Stimulated activated CD8-positive, alpha-beta memory T cell treated with anti-CD3 and anti-CD28 coated beads, Interleukin-7, amount 100 ng/mL, for 48 hours (primary cell): ENCODE measurements around the gene SFMBT2.

Source experiments
- DNase-seq, 2 donors: peaks; one replicate each; pipeline ENCODE4 v3.0.0-alpha.2; 2020; ENCODE audit warnings: low read depth in 1 of 2; ENCODE audit errors: extremely low read depth in 1 of 2

The SFMBT2 gene

DNA sequence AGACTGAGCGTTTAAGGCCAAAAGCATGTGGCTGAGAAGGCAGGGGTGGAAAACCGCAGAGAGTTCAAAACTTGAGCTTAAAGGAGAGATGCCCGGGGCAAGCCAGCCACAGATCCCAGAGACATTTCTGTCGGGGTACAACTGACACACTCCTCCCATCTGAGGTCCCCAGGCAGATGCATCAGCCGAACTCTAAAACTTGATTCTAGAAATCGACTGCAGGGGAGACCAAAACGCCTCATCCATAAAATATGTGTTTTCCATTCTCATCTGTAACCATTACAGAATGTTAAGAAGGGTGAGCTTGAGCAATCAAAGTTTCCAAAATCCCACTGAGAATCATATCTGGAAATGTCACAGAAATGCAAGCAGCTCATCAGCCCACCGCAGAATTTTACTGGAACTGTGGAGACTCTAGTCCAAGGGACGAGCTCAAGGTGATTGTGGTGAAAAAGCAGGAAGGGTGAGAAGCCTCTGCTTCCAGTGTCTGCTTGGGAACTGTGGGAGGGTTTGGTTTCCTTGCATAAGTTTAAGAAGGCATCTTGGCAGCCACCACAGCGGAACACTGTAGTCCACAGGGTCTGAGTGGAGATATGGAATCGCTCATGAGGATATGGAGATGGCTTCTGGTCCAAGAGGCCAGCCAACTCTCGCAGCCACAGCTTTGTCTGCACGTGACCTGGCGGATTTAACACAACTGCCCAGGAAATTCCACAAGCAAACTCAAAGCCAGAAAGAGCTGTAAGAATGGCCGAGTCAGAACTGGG lies 249.2 kb downstream of the SFMBT2 start:
- no peak for DNase-seq

DNA sequence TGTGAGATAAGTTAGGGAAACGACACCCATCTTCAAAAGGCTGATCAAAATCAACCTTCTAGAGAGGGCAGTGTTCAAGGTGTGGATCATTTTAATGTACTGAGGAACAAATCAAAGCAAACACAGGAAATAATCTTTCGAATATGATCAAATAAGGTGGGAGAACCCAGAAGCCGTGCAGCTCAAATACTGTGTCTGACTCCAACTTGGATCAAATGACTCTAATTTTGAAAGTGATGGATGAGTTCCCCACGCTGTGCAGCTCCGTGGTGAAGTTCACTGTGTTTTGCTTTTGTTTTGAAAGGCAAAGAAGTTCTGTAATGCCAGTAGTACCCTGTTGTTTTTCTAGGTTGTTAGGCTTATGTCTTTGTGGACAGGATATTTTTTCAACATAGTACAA lies 250.9 kb downstream of the SFMBT2 start:
- no peak for DNase-seq

DNA sequence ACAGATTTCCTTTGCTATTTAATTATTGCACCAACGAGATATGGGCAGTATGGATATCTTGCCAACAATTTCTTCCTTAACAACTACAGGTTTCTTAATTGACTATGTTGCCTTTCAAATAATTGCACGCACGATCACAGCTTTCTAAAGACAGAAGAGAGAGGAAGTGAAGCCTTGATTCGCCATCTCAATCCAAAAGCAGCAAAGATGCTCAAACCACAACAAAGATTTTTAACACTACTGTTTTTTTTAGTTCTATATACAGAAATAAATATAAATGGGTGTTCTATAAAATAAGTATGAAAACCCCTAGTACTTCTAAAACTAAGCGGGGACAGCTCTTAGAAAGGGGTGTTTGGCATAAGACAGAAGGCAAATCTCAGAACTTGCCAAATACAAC lies 251.3 kb downstream of the SFMBT2 start:
- DNase-seq = no peak

- DNase-seq = no peak
Observed at GRCh38 chr10:7157091-7157490, 253.7 kb downstream of the SFMBT2 start.

DNA sequence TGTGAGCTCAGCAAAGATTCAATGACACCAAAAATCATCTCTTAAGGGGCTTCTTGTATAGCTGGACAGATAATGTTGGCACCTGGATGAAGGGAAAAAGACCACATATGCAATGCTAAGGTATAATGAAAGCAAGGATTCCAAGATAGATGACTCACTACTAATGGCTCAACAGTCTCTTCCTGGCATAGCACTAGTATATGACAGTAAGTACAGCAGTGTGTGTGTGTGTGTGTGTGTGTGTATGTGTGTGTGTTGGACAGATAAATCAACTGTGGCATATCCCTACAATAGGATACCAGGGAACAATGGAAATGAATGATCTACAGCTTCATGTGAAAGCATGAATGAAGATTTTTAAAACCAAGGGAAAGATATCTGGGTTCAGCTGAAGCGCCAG lies 257.1 kb downstream of the SFMBT2 start:
- no peak for DNase-seq

GRCh38 chr10:7152982-7153381 lies 257.9 kb downstream of the SFMBT2 start:
- no peak for DNase-seq

- DNase-seq = no peak
Observed at GRCh38 chr10:7152341-7152740, 258.5 kb downstream of the SFMBT2 start.

GRCh38 chr10:7151538-7151937 lies 259.3 kb downstream of the SFMBT2 start:
- no peak for DNase-seq

DNA sequence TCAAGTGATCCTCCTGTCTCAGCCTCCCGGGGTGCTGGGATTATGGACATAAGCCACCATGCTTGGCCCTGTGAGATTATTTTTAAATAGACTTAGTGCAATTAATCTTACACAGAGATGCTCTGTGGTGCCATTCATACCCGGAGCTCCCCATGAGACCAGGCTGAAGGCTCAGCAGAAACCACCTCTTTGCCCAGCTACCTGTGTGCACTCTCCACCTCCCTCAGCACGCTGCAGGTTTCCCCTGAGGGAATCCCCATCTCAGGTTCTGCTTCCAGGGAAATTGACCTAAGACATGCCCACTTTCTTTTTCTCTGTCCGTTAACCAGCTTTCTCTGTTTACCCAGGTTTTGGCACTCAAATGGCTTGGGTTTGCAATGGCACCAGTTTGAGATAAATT lies 260.5 kb downstream of the SFMBT2 start:
- DNase-seq = no peak

- DNase-seq = no peak
Observed at GRCh38 chr10:7146189-7146588, 264.6 kb downstream of the SFMBT2 start.

DNA sequence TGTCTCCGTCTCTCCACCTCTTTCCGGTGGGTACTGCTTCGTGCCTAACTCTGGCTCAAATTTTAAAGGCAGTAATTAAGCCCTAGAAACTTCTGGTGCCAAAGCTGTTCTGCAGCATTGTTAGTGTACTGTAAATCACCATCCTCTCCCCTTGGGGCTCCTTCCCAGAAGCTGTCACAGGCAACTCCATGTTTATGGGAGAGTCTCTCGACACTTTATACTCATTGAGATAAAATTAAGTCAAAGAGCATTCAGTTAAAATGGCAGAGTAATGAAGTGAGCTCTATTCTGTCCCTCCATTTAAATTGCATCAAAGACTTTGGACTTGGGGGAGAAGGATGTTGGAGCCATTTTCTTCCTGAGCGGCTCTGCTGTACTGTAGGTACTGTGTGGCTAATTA lies 274.8 kb downstream of the SFMBT2 start:
- no peak for DNase-seq

GRCh38 chr10:7135188-7135587 lies 275.6 kb downstream of the SFMBT2 start:
- DNase-seq = no peak

- no peak for DNase-seq
Observed at GRCh38 chr10:7134448-7134847, 276.4 kb downstream of the SFMBT2 start.

GRCh38 chr10:7133958-7134357 lies 276.9 kb downstream of the SFMBT2 start:
- no peak for DNase-seq

DNA sequence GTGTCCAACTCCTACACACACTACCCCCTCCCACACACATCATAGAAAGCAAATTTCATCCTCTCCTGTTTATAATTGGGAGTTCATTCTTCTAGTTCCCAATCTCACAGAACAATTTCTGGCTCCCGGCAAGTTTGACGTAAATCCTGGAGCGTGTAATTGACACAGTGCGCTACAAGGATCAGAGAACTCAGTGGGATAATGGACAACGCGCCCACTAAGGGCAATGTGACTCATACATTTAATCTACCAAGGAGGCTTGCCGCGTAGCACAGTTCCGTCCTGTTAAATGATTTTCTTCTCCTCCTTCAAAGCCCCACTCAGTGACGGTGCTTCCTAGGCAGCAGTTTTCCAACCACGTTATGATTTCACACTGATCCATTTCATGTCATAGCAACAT lies 277.6 kb downstream of the SFMBT2 start:
- no peak for DNase-seq

- no peak for DNase-seq
Observed at GRCh38 chr10:7130191-7130911, 280.5 kb downstream of the SFMBT2 start.

DNA sequence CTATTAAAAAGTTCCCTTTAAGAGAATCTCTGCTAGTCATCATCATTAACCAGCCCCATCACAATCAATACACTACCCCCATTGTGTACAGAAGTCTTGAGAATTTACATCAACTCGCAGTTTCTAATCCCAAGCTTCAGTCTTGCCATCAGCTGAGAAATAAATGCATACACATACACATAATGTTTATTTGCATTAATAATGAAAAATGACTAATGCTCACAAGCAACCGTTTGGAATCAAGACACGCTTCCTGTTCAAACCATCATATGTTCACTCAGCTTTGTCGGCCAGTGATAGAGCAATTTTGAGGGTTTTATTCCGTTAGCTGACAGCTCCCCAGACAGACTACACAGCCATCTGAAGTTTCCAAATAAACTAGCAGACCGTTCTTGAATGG lies 287.1 kb downstream of the SFMBT2 start:
- DNase-seq = no peak

GRCh38 chr10:7122561-7122960 lies 288.3 kb downstream of the SFMBT2 start:
- no peak for DNase-seq

- peak; percentile 20 to 43 for DNase-seq
Observed at GRCh38 chr10:7121154-7121797, 289.6 kb downstream of the SFMBT2 start.

- no peak for DNase-seq
Observed at GRCh38 chr10:7119325-7120015, 291.4 kb downstream of the SFMBT2 start.
